OCI-LY7 (cell line): ENCODE measurements around the gene SMYD3. TPM values are rescaled to one million over a fixed set of nuclear protein-coding genes. Genes with fewer than 3 reads are reported as not detected.

ENCODE experiments used
- BruUV-seq: library from RNA; stranded (reverse); fragments of 400-500 nt; replicated peaks from 2 replicates; lab custom pipeline; 2021; lab: Mats Ljungman, UMichigan
- CTCF ChIA-PET: fragments of 300-600 bp; sonication (Branson Sonifier 250); formaldehyde crosslinking; loops from one replicate; lab custom pipeline; 2022; ENCODE audit warnings: antibody characterized with exemption; ENCODE audit not compliant: unreplicated experiment; lab: Charles Lee
- POLR2A ChIA-PET: fragments of 300-600 bp; sonication (Branson Sonifier 250); formaldehyde crosslinking; loops from one replicate; lab custom pipeline; 2022; ENCODE audit warnings: antibody characterized with exemption; lab: Charles Lee
- DNase-seq: peaks from one replicate; pipeline ENCODE4 v3.0.0-alpha.2; 2015; ENCODE audit warnings: low spot score
- H2AFZ ChIP-seq: fragments of 200-600 bp; sonication (generic), shearing (Covaris generic); 2 replicates; pipeline ENCODE4 v1.6.1; 2014; ENCODE audit warnings: mild to moderate bottlenecking, antibody characterized with exemption, low read length, moderate library complexity
- H3K27ac ChIP-seq: fragments of 200-600 bp; sonication (generic); 2 replicates; pipeline ENCODE4 v1.5.1; 2014; ENCODE audit warnings: mixed run types, low read depth, mild to moderate bottlenecking, moderate library complexity, low read length, inconsistent platforms; ENCODE audit not compliant: poor library complexity, severe bottlenecking
- H3K36me3 ChIP-seq: fragments of 200-600 bp; sonication (generic); 2 replicates; pipeline ENCODE4 v1.6.1; 2014; ENCODE audit warnings: mild to moderate bottlenecking, antibody characterized with exemption, low read length, moderate library complexity, mixed read lengths; ENCODE audit not compliant: insufficient read depth
- H3K4me1 ChIP-seq: fragments of 200-600 bp; sonication (generic); 2 replicates; pipeline ENCODE4 v1.5.1; 2014; ENCODE audit warnings: mild to moderate bottlenecking, low read length; ENCODE audit not compliant: insufficient read depth, poor library complexity, severe bottlenecking
- H3K4me2 ChIP-seq: fragments of 200-600 bp; sonication (generic); 2 replicates; pipeline ENCODE4 v1.6.1; 2014; ENCODE audit warnings: mild to moderate bottlenecking, low read length
- H3K4me3 ChIP-seq: fragments of 200-600 bp; sonication (generic); 2 replicates; pipeline ENCODE4 v1.5.1; 2014; ENCODE audit warnings: mild to moderate bottlenecking, low read depth, low read length; ENCODE audit not compliant: poor library complexity, severe bottlenecking
- H3K79me2 ChIP-seq: fragments of 200-600 bp; sonication (generic); 2 replicates; pipeline ENCODE4 v1.6.1; 2016; ENCODE audit warnings: low read depth, mild to moderate bottlenecking, low read length, moderate library complexity, mixed read lengths; ENCODE audit not compliant: insufficient read depth
- H3K9me2 ChIP-seq: fragments of 200-600 bp; sonication (generic); 2 replicates; pipeline ENCODE4 v1.6.1; 2016; ENCODE audit warnings: mild to moderate bottlenecking, low read length, mixed read lengths; ENCODE audit not compliant: insufficient read depth
- H3K9me3 ChIP-seq: fragments of 200-600 bp; sonication (generic); 2 replicates; pipeline ENCODE4 v1.6.1; 2014; ENCODE audit warnings: mild to moderate bottlenecking, mixed run types, low read length, mixed read lengths
- H4K20me1 ChIP-seq: fragments of 200-600 bp; sonication (generic); 2 replicates; pipeline ENCODE4 v1.6.1; 2014; ENCODE audit warnings: mild to moderate bottlenecking, antibody characterized with exemption, low read length, moderate library complexity, mixed read lengths; ENCODE audit not compliant: insufficient read depth
- CTCF ChIP-seq: fragments of 200-600 bp; sonication (generic); conservative IDR thresholded peaks from 2 replicates; pipeline ENCODE4 v1.5.1; 2014; ENCODE audit warnings: mild to moderate bottlenecking, antibody characterized with exemption, low read length, moderate library complexity, mixed read lengths
- EZH2phosphoT487 ChIP-seq: fragments of 200-600 bp; sonication (generic); IDR thresholded peaks from 2 replicates; pipeline ENCODE4 v1.6.1; 2018; ENCODE audit warnings: low read depth, borderline replicate concordance, mild to moderate bottlenecking, mixed run types, antibody characterized with exemption, low read length, moderate library complexity, mixed read lengths
- intact Hi-C: fragments of 100-400 bp; cut with micrococcal nuclease; formaldehyde crosslinking; loops from one replicate; pipeline ENCODE4 v1.10.0; 2022; ENCODE audit not compliant: unreplicated experiment
- total RNA-seq, 2 experiments: library from RNA; depleted of rRNA in 1 of 2; stranded (reverse); fragments of >200 nt in 1 of 2; shearing (Covaris generic) in 1 of 2; gene quantifications; 2 replicates each; pipeline ENCODE4 v1.2.3, GENCODE V29; 2014 to 2022

Gene SMYD3
- total RNA-seq, 2 experiments from 2014 or later, result 28.9 to 34.5 TPM

GRCh38 chr1:246338098-246338497, 169.0 kb downstream of the SMYD3 start:
- H2AFZ ChIP-seq, result no peak overlapping the region
- intact Hi-C loops, result no loop called here
- TF ChIP-seq EZH2phosphoT487 (no peak), CTCF (no peak)
- ChIA-PET POLR2A (interaction anchor here (1.0 kb wide), 1 partner anchor 19 kb away, joined by 4 read pairs; no protein-coding TSS in a partner anchor), CTCF (no interaction called here)
- H3K4me2 ChIP-seq, result no peak overlapping the region
- no peak for DNase-seq
- H4K20me1 ChIP-seq, result no peaks in the 10 kb centered on the region
- H3K9me2 ChIP-seq, result no peaks in the 10 kb centered on the region
- H3K9me3 ChIP-seq, result no peaks in the 10 kb centered on the region
- H3K27ac ChIP-seq, result no peak overlapping the region
- BruUV-seq, result no TSS peak
- no peaks in the 10 kb centered on the region for H3K36me3 ChIP-seq
- H3K79me2 ChIP-seq, result no peaks in the 10 kb centered on the region
- no peak overlapping the region for H3K4me3 ChIP-seq
- H3K4me1 ChIP-seq, result peaks cover 9% of the 10 kb centered on the region

- DNase-seq, result no peak
- no TSS peak for BruUV-seq
- H3K27ac ChIP-seq, result no peak overlapping the region
- no peak overlapping the region for H2AFZ ChIP-seq
- no peaks in the 10 kb centered on the region for H3K36me3 ChIP-seq
- intact Hi-C loops, result no loop called here
- ChIA-PET POLR2A (no interaction called here), CTCF (no interaction called here)
- no peaks in the 10 kb centered on the region; the same call in 1 of the 2 replicates for H3K9me2 ChIP-seq
- peaks cover 9% of the 10 kb centered on the region for H3K4me1 ChIP-seq
- no peak overlapping the region for H3K4me3 ChIP-seq
- H3K9me3 ChIP-seq, result no peaks in the 10 kb centered on the region
- no peaks in the 10 kb centered on the region for H4K20me1 ChIP-seq
- H3K4me2 ChIP-seq, result no peak overlapping the region
- no peaks in the 10 kb centered on the region for H3K79me2 ChIP-seq
- TF ChIP-seq CTCF, result no peak
- TF ChIP-seq EZH2phosphoT487, result no peak
Measured at GRCh38 chr1:246335151-246335550, 171.9 kb downstream of the SMYD3 start.

- BruUV-seq, result no TSS peak
- DNase-seq, result no peak
- no peak overlapping the region for H3K27ac ChIP-seq
- no peak overlapping the region for H3K4me3 ChIP-seq
- H3K9me3 ChIP-seq, result no peaks in the 10 kb centered on the region
- H3K4me1 ChIP-seq, result peaks cover 9% of the 10 kb centered on the region
- TF ChIP-seq CTCF (no peak), EZH2phosphoT487 (no peak)
- H3K4me2 ChIP-seq, result peak overlapping the region; percentile 10; the same call in 1 of the 2 replicates
- ChIA-PET CTCF (no interaction called here), POLR2A (no interaction called here)
- no peaks in the 10 kb centered on the region for H4K20me1 ChIP-seq
- H3K79me2 ChIP-seq, result no peaks in the 10 kb centered on the region
- no peaks in the 10 kb centered on the region; the same call in 1 of the 2 replicates for H3K9me2 ChIP-seq
- H3K36me3 ChIP-seq, result no peaks in the 10 kb centered on the region
- intact Hi-C loops, result no loop called here
- H2AFZ ChIP-seq, result no peak overlapping the region
Measured at GRCh38 chr1:246333855-246334254, 173.2 kb downstream of the SMYD3 start.
